GM23338 (cell line): ENCODE measurements around the gene BAIAP2. TPM values are rescaled to one million over a fixed set of nuclear protein-coding genes. Genes with fewer than 3 reads are reported as not detected.

Source experiments
- ATAC-seq: fragments of 200-7000 bp; cut with Tn5 transposase; 3 replicates; pipeline ENCODE4 v1.9.1; 2020
- DNase-seq: peaks from one replicate; pipeline ENCODE4 v3.0.0-alpha.2; 2015; ENCODE audit warnings: low spot score
- H2AFZ ChIP-seq: fragments of 200-600 bp; sonication (generic); 2 replicates; pipeline ENCODE4 v1.8.0; 2016; ENCODE audit warnings: antibody characterized with exemption, mild to moderate bottlenecking, moderate library complexity
- H3F3A ChIP-seq: fragments of 200-600 bp; sonication (generic); replicated peaks from 2 replicates; pipeline ENCODE4 v1.8.0; 2017; ENCODE audit warnings: antibody characterized with exemption, mixed run types, low read depth
- H3K27ac ChIP-seq: fragments of 200-600 bp; sonication (generic); 2 replicates; pipeline ENCODE4 v1.6.1; 2016; ENCODE audit warnings: low read depth
- H3K27me3 ChIP-seq: fragments of 200-600 bp; sonication (generic); 2 replicates; pipeline ENCODE4 v1.8.0; 2016; ENCODE audit warnings: mild to moderate bottlenecking, mixed run types, moderate library complexity; ENCODE audit not compliant: insufficient read depth
- H3K36me3 ChIP-seq: fragments of 200-600 bp; sonication (generic); 2 replicates; pipeline ENCODE4 v1.8.0; 2016; ENCODE audit warnings: mild to moderate bottlenecking; ENCODE audit not compliant: insufficient read depth
- H3K4me1 ChIP-seq: fragments of 200-600 bp; sonication (generic); 2 replicates; pipeline ENCODE4 v1.8.0; 2016; ENCODE audit warnings: mild to moderate bottlenecking, moderate library complexity; ENCODE audit not compliant: insufficient read depth
- H3K4me2 ChIP-seq: fragments of 200-600 bp; sonication (generic); 2 replicates; pipeline ENCODE4 v1.7.1; 2017; ENCODE audit warnings: mixed run types
- H3K4me3 ChIP-seq: fragments of 200-600 bp; sonication (generic); 2 replicates; pipeline ENCODE4 v1.6.1; 2016; ENCODE audit warnings: mixed run types
- H3K79me2 ChIP-seq: fragments of 200-600 bp; sonication (generic); replicated peaks from 2 replicates; pipeline ENCODE4 v1.8.0; 2017; ENCODE audit warnings: mild to moderate bottlenecking; ENCODE audit not compliant: insufficient read depth
- H3K9me2 ChIP-seq: fragments of 200-600 bp; sonication (generic); 2 replicates; pipeline ENCODE4 v1.8.0; 2017; ENCODE audit not compliant: insufficient read depth
- H4K20me1 ChIP-seq: fragments of 200-600 bp; sonication (generic); replicated peaks from 2 replicates; pipeline ENCODE4 v1.8.0; 2017; ENCODE audit warnings: mild to moderate bottlenecking; ENCODE audit not compliant: insufficient read depth
- H3K27ac Mint-ChIP-seq: 2 replicates; pipeline ENCODE4 v1.8.0; 2020; ENCODE audit warnings: inconsistent platforms, mild to moderate bottlenecking, moderate library complexity, mixed read lengths
- H3K27me3 Mint-ChIP-seq: 3 replicates; pipeline ENCODE4 v1.8.0; 2022; ENCODE audit warnings: low read depth, mild to moderate bottlenecking, moderate library complexity, mixed read lengths, inconsistent platforms; ENCODE audit not compliant: insufficient read depth, poor library complexity
- H3K36me3 Mint-ChIP-seq: 3 replicates; pipeline ENCODE4 v1.8.0; 2021; ENCODE audit warnings: low read depth, mild to moderate bottlenecking, inconsistent platforms, moderate library complexity, mixed read lengths
- H3K4me1 Mint-ChIP-seq: 3 replicates; pipeline ENCODE4 v1.8.0; 2020; ENCODE audit warnings: mild to moderate bottlenecking, inconsistent platforms, mixed read lengths
- H3K4me3 Mint-ChIP-seq: 3 replicates; pipeline ENCODE4 v1.8.0; 2021; ENCODE audit warnings: moderate library complexity, mild to moderate bottlenecking, inconsistent platforms, mixed read lengths
- H3K9me3 Mint-ChIP-seq: 3 replicates; pipeline ENCODE4 v1.8.0; 2020; ENCODE audit warnings: moderate library complexity, mild to moderate bottlenecking, inconsistent platforms, mixed read lengths
- CREB1 ChIP-seq: fragments of 250-450 bp; sonication (Bioruptor Pico); IDR thresholded peaks from 2 replicates; pipeline ENCODE4 v1.5.0; 2020; ENCODE audit warnings: low read depth, mild to moderate bottlenecking, moderate library complexity
- EZH2 ChIP-seq: fragments of 200-600 bp; sonication (generic); IDR thresholded peaks from one replicate; pipeline ENCODE4 v1.8.0; 2017; ENCODE audit warnings: antibody characterized with exemption, mild to moderate bottlenecking, low read depth; ENCODE audit not compliant: unreplicated experiment
- EZH2phosphoT487 ChIP-seq: fragments of 200-600 bp; sonication (generic); IDR thresholded peaks from one replicate; pipeline ENCODE4 v1.8.1; 2018; ENCODE audit warnings: antibody characterized with exemption; ENCODE audit not compliant: unreplicated experiment
- JUNB ChIP-seq: IDR thresholded peaks from one replicate; pipeline ENCODE4 v1.6.1; 2016; ENCODE audit warnings: antibody characterized with exemption; ENCODE audit not compliant: unreplicated experiment
- NANOG ChIP-seq: IDR thresholded peaks from 2 replicates; pipeline ENCODE4 v1.6.1; 2016; ENCODE audit warnings: antibody characterized with exemption, borderline replicate concordance
- POLR2AphosphoS5 ChIP-seq: IDR thresholded peaks from 2 replicates; pipeline ENCODE4 v1.6.1; 2016; ENCODE audit warnings: antibody characterized with exemption, low read depth
- REST ChIP-seq: IDR thresholded peaks from one replicate; pipeline ENCODE4 v1.6.1; 2018; ENCODE audit warnings: antibody characterized with exemption; ENCODE audit not compliant: unreplicated experiment
- STAT1 ChIP-seq: IDR thresholded peaks from one replicate; pipeline ENCODE4 v1.6.1; 2016; ENCODE audit warnings: antibody characterized with exemption; ENCODE audit not compliant: unreplicated experiment
- ZNF114 ChIP-seq: fragments of 250-450 bp; sonication (Bioruptor Pico); IDR thresholded peaks from 2 replicates; pipeline ENCODE4 v1.5.0; 2020; ENCODE audit warnings: mild to moderate bottlenecking, moderate library complexity
- polyA plus RNA-seq: library from polyadenylated mRNA; unstranded; fragments of >200 nt; fragmentation: Nextera tagmentation; extraction: Ambion mirVana; gene quantifications from 2 replicates; pipeline ENCODE4 v1.2.1, GENCODE V29; 2016
- total RNA-seq: library from RNA; depleted of rRNA; stranded (reverse); fragments of >200 nt; shearing (Covaris generic); gene quantifications from 2 replicates; pipeline ENCODE4 v1.2.3, GENCODE V29; 2014
- TF ChIP-seq, protein P1 (sequence below): IDR thresholded peaks from 2 replicates; pipeline ENCODE4 v1.6.1; 2016; ENCODE audit warnings: antibody characterized with exemption
- TF ChIP-seq, protein P2 (sequence below), 2 experiments: fragments of 200-600 bp in 1 of 2; sonication (generic) in 1 of 2; conservative IDR thresholded peaks; 2 replicates each; pipeline versions ENCODE4 v1.5.1 to v1.6.1; 2016 to 2017; ENCODE audit warnings: antibody characterized with exemption in 2 of 2, low read depth in 2 of 2, mild to moderate bottlenecking in 2 of 2, moderate library complexity in 1 of 2
- TF ChIP-seq, protein P3 (sequence below): fragments of 250-450 bp; sonication (Bioruptor Pico); IDR thresholded peaks from 2 replicates; pipeline ENCODE4 v1.5.0; 2020; ENCODE audit warnings: mild to moderate bottlenecking, moderate library complexity

BAIAP2 gene
- total and polyA plus RNA-seq, 2 experiments from 2014 or later, result 21.7 to 22.7 TPM

DNA sequence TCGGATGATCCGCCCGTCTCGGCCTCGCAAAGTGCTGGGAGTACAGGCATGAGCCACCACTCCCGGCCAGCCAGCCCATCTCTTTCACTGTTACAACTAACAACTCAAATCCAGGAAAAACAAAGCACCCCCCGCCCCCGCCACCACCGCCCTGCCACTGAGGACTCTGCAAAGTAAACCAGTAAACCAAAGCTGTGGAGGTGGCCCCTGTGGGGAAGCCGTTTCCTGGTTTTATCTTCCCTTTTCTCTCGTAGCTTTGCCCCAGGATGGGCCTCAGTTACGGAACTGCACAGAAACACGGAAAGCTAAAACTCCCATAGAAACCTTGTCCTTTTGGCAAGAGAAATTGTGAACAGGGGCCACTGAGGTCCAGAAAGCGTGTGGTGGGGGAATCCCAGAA is 25.8 kb upstream of the BAIAP2 start (continued):
- TF ChIP-seq, protein P1, sequence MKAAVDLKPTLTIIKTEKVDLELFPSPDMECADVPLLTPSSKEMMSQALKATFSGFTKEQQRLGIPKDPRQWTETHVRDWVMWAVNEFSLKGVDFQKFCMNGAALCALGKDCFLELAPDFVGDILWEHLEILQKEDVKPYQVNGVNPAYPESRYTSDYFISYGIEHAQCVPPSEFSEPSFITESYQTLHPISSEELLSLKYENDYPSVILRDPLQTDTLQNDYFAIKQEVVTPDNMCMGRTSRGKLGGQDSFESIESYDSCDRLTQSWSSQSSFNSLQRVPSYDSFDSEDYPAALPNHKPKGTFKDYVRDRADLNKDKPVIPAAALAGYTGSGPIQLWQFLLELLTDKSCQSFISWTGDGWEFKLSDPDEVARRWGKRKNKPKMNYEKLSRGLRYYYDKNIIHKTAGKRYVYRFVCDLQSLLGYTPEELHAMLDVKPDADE, result no peak
- TF ChIP-seq, protein P2, sequence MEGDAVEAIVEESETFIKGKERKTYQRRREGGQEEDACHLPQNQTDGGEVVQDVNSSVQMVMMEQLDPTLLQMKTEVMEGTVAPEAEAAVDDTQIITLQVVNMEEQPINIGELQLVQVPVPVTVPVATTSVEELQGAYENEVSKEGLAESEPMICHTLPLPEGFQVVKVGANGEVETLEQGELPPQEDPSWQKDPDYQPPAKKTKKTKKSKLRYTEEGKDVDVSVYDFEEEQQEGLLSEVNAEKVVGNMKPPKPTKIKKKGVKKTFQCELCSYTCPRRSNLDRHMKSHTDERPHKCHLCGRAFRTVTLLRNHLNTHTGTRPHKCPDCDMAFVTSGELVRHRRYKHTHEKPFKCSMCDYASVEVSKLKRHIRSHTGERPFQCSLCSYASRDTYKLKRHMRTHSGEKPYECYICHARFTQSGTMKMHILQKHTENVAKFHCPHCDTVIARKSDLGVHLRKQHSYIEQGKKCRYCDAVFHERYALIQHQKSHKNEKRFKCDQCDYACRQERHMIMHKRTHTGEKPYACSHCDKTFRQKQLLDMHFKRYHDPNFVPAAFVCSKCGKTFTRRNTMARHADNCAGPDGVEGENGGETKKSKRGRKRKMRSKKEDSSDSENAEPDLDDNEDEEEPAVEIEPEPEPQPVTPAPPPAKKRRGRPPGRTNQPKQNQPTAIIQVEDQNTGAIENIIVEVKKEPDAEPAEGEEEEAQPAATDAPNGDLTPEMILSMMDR (conservative IDR thresholded peaks at IDR 0.05; ENCODE audit: low read depth in 2 of 2), result no peak
- TF ChIP-seq EZH2phosphoT487 (no peak), POLR2AphosphoS5 (no peak), ZNF114 (CRISPR knock-in tag) (no peak), CREB1 (no peak)

DNA sequence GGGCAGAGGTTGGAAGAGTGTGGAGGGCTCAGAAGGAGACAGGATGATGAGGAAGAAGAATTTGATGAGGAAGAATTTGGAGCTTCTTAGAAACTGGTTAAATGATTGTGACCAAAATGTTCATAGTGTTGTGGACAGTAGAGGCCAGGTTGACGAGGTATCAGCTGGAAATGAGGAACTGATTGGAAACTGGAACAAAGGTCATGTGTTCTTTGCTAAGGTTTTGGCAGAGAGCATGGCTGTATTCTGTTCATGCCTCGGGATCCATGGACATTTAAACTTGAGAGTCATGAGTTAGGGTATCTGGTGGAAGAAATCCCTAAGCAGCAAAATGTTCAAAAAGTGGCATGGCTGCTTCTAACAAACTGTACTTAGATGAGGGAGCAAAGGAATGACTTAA is 24.0 kb upstream of the BAIAP2 start:
- peaks cover 29% of the 10 kb centered on the region for H3K27me3 Mint-ChIP-seq
- no peak for ATAC-seq
- H3K9me3 Mint-ChIP-seq, result peaks cover 27% of the 10 kb centered on the region
- Histone ChIP-seq H3K27ac (no peak overlapping the region), H3K4me2 (no peak overlapping the region), H3K4me1 (no peaks in the 10 kb centered on the region), H3K27me3 (peaks cover 11% of the 10 kb centered on the region; the same call in 1 of the 2 replicates), H3K4me3 (no peak overlapping the region), H3K36me3 (no peaks in the 10 kb centered on the region), H2AFZ (no peak overlapping the region), H3K9me2 (no peaks in the 10 kb centered on the region), H3F3A (no peaks in the 10 kb centered on the region), H3K79me2 (no peaks in the 10 kb centered on the region), H4K20me1 (no peaks in the 10 kb centered on the region)
- peaks cover 7% of the 10 kb centered on the region; the same call in 2 of the 3 replicates for H3K4me1 Mint-ChIP-seq
- H3K36me3 Mint-ChIP-seq, result peaks cover 11% of the 10 kb centered on the region
- no peak for DNase-seq
- no peak overlapping the region for H3K4me3 Mint-ChIP-seq
- no peak overlapping the region for H3K27ac Mint-ChIP-seq
- TF ChIP-seq, protein P1, result no peak
- TF ChIP-seq NANOG (no peak), ZNF114 (CRISPR knock-in tag) (no peak), CREB1 (no peak), STAT1 (no peak), REST (no peak), EZH2 (no peak), JUNB (no peak)
- TF ChIP-seq, protein P3, sequence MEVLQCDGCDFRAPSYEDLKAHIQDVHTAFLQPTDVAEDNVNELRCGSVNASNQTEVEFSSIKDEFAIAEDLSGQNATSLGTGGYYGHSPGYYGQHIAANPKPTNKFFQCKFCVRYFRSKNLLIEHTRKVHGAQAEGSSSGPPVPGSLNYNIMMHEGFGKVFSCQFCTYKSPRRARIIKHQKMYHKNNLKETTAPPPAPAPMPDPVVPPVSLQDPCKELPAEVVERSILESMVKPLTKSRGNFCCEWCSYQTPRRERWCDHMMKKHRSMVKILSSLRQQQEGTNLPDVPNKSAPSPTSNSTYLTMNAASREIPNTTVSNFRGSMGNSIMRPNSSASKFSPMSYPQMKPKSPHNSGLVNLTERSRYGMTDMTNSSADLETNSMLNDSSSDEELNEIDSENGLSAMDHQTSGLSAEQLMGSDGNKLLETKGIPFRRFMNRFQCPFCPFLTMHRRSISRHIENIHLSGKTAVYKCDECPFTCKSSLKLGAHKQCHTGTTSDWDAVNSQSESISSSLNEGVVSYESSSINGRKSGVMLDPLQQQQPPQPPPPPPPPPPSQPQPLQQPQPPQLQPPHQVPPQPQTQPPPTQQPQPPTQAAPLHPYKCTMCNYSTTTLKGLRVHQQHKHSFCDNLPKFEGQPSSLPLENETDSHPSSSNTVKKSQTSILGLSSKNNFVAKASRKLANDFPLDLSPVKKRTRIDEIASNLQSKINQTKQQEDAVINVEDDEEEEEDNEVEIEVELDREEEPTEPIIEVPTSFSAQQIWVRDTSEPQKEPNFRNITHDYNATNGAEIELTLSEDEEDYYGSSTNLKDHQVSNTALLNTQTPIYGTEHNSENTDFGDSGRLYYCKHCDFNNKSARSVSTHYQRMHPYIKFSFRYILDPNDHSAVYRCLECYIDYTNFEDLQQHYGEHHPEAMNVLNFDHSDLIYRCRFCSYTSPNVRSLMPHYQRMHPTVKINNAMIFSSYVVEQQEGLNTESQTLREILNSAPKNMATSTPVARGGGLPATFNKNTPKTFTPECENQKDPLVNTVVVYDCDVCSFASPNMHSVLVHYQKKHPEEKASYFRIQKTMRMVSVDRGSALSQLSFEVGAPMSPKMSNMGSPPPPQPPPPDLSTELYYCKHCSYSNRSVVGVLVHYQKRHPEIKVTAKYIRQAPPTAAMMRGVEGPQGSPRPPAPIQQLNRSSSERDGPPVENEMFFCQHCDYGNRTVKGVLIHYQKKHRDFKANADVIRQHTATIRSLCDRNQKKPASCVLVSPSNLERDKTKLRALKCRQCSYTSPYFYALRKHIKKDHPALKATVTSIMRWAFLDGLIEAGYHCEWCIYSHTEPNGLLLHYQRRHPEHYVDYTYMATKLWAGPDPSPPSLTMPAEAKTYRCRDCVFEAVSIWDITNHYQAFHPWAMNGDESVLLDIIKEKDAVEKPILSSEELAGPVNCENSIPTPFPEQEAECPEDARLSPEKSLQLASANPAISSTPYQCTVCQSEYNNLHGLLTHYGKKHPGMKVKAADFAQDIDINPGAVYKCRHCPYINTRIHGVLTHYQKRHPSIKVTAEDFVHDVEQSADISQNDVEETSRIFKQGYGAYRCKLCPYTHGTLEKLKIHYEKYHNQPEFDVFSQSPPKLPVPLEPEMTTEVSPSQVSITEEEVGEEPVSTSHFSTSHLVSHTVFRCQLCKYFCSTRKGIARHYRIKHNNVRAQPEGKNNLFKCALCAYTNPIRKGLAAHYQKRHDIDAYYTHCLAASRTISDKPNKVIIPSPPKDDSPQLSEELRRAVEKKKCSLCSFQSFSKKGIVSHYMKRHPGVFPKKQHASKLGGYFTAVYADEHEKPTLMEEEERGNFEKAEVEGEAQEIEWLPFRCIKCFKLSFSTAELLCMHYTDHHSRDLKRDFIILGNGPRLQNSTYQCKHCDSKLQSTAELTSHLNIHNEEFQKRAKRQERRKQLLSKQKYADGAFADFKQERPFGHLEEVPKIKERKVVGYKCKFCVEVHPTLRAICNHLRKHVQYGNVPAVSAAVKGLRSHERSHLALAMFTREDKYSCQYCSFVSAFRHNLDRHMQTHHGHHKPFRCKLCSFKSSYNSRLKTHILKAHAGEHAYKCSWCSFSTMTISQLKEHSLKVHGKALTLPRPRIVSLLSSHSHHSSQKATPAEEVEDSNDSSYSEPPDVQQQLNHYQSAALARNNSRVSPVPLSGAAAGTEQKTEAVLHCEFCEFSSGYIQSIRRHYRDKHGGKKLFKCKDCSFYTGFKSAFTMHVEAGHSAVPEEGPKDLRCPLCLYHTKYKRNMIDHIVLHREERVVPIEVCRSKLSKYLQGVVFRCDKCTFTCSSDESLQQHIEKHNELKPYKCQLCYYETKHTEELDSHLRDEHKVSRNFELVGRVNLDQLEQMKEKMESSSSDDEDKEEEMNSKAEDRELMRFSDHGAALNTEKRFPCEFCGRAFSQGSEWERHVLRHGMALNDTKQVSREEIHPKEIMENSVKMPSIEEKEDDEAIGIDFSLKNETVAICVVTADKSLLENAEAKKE (CRISPR knock-in tag), result no peak
